GM18508 (cell line): ENCODE results near the gene KSR2.

ENCODE experiments used
- ATAC-seq: cut with Tn5 transposase; IDR thresholded peaks from one replicate; pipeline ENCODE4 v1.9.1; 2021; ENCODE audit warnings: moderate number of reproducible peaks; ENCODE audit not compliant: insufficient read depth, unreplicated experiment

Gene KSR2

GRCh38 chr12:117447665-117448366, 521.0 kb downstream of the KSR2 start:
- no peak for ATAC-seq

- ATAC-seq = no peak
Observed at GRCh38 chr12:117444781-117445180, 524.0 kb downstream of the KSR2 start.

GRCh38 chr12:117441751-117442150, 527.0 kb downstream of the KSR2 start:
- no peak for ATAC-seq

GRCh38 chr12:117440384-117440783, 528.4 kb downstream of the KSR2 start:
- no peak for ATAC-seq

GRCh38 chr12:117439531-117440001, 529.2 kb downstream of the KSR2 start:
- ATAC-seq = no peak

GRCh38 chr12:117438809-117439208, 530.0 kb downstream of the KSR2 start:
- no peak for ATAC-seq

GRCh38 chr12:117437516-117438255, 531.1 kb downstream of the KSR2 start:
- no peak for ATAC-seq

GRCh38 chr12:117433878-117434277, 534.9 kb downstream of the KSR2 start:
- no peak for ATAC-seq

- ATAC-seq = no peak
Observed at GRCh38 chr12:117430246-117430645, 538.5 kb downstream of the KSR2 start.

GRCh38 chr12:117427211-117427610, 541.6 kb downstream of the KSR2 start:
- no peak for ATAC-seq

GRCh38 chr12:117421987-117422386, 546.8 kb downstream of the KSR2 start:
- ATAC-seq = no peak

- no peak for ATAC-seq
Observed at GRCh38 chr12:117421068-117421752, 547.6 kb downstream of the KSR2 start.

GRCh38 chr12:117417004-117417403, 551.8 kb downstream of the KSR2 start:
- ATAC-seq = no peak

- ATAC-seq = no peak
Observed at GRCh38 chr12:117412465-117413188, 556.2 kb downstream of the KSR2 start.

GRCh38 chr12:117409286-117409685, 559.5 kb downstream of the KSR2 start:
- ATAC-seq = no peak

- ATAC-seq = no peak
Observed at GRCh38 chr12:117408161-117408791, 560.5 kb downstream of the KSR2 start.

GRCh38 chr12:117404940-117405339, 563.9 kb downstream of the KSR2 start:
- no peak for ATAC-seq

GRCh38 chr12:117404203-117404853, 564.5 kb downstream of the KSR2 start:
- ATAC-seq = no peak

- ATAC-seq = no peak
Observed at GRCh38 chr12:117403586-117404139, 565.1 kb downstream of the KSR2 start.
